Coronary artery (tissue), 2 donors: ENCODE measurements around the gene CTSH.

Experiments used
- DNase-seq: peaks from one replicate; pipeline ENCODE4 v3.0.0-alpha.2; 2017; ENCODE audit warnings: low spot score
- H3K27ac ChIP-seq, 2 donors: fragments of 200-600 bp; sonication (generic); one replicate each; pipeline ENCODE4 v1.5.1; 2016 to 2019
- H3K4me3 ChIP-seq: fragments of 200-600 bp; sonication (generic); 2 replicates; pipeline ENCODE4 v1.5.1; 2016; ENCODE audit warnings: mild to moderate bottlenecking, moderate library complexity
- CTCF ChIP-seq: fragments of 200-600 bp; sonication (generic); IDR thresholded peaks from one replicate; pipeline ENCODE4 v1.5.1; 2019; ENCODE audit warnings: antibody characterized with exemption

Gene CTSH

GRCh38 chr15:78960308-78960707 lies 15.5 kb upstream of the CTSH start:
- DNase-seq, result no peak
- no peak for TF ChIP-seq CTCF
- Histone ChIP-seq H3K27ac (no peak overlapping the region), H3K4me3 (no peak overlapping the region)

GRCh38 chr15:78959360-78959759 lies 14.5 kb upstream of the CTSH start:
- no peak for DNase-seq
- Histone ChIP-seq H3K27ac (no peak overlapping the region), H3K4me3 (no peak overlapping the region)
- TF ChIP-seq CTCF, result no peak

GRCh38 chr15:78957416-78958093 lies 12.7 kb upstream of the CTSH start:
- Histone ChIP-seq H3K27ac (no peak overlapping the region), H3K4me3 (no peak overlapping the region)
- DNase-seq, result no peak
- no peak for TF ChIP-seq CTCF

- DNase-seq, result no peak
- H3K4me3 ChIP-seq, result no peak overlapping the region
- no peak overlapping the region for H3K27ac ChIP-seq
- no peak for TF ChIP-seq CTCF
Observed at GRCh38 chr15:78956937-78957336, 12.1 kb upstream of the CTSH start.

GRCh38 chr15:78955355-78955754 lies 10.5 kb upstream of the CTSH start:
- DNase-seq, result no peak
- Histone ChIP-seq H3K27ac (no peak overlapping the region), H3K4me3 (no peak overlapping the region)
- no peak for TF ChIP-seq CTCF

GRCh38 chr15:78951841-78952238 lies 7.0 kb upstream of the CTSH start:
- no peak overlapping the region for H3K27ac ChIP-seq
- DNase-seq, result no peak
- no peak overlapping the region for H3K4me3 ChIP-seq
- TF ChIP-seq CTCF, result no peak

- no peak overlapping the region for H3K4me3 ChIP-seq
- no peak for TF ChIP-seq CTCF
- DNase-seq, result no peak
- no peak overlapping the region for H3K27ac ChIP-seq
Observed at GRCh38 chr15:78950902-78951840, 6.3 kb upstream of the CTSH start.
